Skin epidermis (tissue), 12 donors: Measurements from ENCODE around the gene WDR5B.

ENCODE experiments used
- H3K27ac ChIP-seq, 21 experiments: fragments of 200-600 bp; sonication (generic) in 11 of 21; one replicate each; pipeline ENCODE4 v1.5.0; 2020; ENCODE audit warnings: mild to moderate bottlenecking in 3 of 21, inconsistent platforms in 2 of 21, moderate library complexity in 2 of 21
- H3K4me3 ChIP-seq, 7 experiments: fragments of 200-600 bp; sonication (generic) in 2 of 7; one replicate each; pipeline ENCODE4 v1.5.0; 2020; ENCODE audit warnings: inconsistent platforms in 2 of 7, mild to moderate bottlenecking in 2 of 7, moderate library complexity in 1 of 7

WDR5B gene

DNA sequence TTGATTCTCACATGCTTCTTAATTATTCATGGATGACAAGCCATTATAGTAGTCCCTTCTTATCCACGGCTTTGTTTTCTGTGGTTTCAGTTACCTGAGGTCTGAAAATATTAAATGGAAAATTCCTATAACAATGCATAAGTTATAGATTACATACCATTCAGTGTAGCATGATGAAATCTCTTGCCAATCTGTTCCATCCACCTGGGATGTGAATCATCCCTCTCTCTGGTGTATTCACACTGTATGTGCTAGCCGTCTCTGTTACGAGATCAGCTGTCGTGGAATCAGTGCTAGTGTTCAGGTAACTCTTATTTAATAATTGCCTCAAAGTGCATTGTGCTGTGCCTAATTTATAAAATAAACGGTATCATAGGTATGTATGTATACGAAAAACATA, 5.2 kb downstream of the WDR5B start:
- no peak overlapping the region for H3K4me3 ChIP-seq
- H3K27ac ChIP-seq, result no peak overlapping the region

DNA sequence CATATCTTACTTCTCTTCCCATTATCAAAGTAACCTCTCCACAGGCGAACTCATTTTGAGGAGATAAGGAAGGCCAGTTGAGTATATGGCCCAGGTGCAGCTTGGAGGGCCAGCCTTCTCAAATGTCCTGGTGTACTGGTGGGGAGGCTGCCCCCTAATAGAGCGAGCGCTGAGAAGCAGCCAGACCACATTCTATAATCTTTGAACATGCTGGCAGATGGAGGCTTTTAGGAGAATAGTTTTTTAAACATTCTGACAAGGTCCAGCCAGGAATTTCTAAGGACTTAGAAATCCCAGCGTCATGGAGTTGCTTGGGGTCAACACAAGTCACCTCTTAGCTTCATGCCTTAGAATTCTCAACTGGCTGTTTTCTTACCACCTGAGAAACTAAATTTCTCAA, 5.8 kb downstream of the WDR5B start:
- Histone ChIP-seq H3K4me3 (no peak overlapping the region), H3K27ac (peak overlapping the region in 4 of 21 experiments; percentile 2 to 49 (median 42))

DNA sequence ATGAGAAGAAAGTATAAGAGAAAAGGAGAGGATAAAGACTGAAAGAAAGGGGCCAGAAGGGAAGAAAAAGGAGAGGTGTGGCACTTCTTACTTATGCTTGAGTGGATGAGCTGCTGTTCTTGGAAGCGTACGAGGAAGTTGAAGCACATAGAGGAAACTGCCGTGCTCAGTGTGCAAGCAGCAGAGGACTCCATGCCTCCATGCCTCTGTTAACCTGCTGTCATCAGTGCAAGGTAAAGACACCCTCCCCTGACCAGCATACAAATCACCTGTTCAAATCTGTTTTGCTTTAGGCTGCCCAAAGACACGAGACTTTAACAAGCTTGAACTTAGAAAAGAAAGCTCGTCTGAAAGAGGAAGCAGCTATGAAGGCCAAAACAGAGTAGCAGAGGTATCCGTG, 6.4 kb downstream of the WDR5B start:
- H3K27ac ChIP-seq, result peak overlapping the region in 5 of 21 experiments; percentile 2 to 49 (median 37)
- H3K4me3 ChIP-seq, result no peak overlapping the region

DNA sequence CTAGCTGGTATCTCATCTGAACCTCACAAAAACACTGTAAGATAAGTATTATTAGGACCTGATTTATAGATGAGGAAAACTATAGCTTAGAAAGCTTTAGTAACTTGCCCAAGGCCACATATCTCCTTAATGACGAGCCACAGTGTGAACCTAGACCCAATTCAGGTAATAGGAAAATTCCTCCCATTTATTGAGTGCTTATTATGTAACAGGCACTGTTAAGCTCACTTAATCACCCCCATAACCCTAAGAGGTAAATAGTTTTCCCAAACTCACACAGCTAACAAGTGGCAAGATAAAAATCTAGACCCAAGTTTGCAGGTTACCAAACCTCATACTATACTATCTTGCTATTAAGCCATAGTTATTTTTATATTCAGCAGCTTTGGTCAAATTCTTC, 7.9 kb downstream of the WDR5B start:
- no peak overlapping the region for H3K27ac ChIP-seq

DNA sequence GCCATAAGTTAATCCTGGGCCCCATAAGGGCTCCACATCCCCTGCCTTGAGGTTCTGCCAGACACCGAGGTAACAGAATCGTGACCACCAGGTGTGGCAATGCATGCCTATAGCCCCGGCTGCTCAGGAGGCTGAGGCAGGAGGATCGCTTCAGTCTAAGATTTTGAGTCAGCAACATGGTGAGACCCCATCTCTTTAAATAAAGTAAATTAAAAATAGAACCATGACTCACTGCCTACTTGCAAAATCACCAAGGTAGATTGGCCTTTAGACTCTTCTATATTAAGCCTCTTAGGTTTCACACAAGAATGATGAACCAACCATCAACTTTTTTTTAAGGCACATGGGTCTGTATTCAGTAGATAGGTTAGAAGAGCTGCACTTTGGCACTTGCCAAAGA, 9.7 kb downstream of the WDR5B start:
- H3K27ac ChIP-seq, result no peak overlapping the region
- no peak overlapping the region for H3K4me3 ChIP-seq

More for the DNA sequence above, 7.9 kb downstream of the WDR5B start:
- H3K4me3 ChIP-seq, result no peak overlapping the region

DNA sequence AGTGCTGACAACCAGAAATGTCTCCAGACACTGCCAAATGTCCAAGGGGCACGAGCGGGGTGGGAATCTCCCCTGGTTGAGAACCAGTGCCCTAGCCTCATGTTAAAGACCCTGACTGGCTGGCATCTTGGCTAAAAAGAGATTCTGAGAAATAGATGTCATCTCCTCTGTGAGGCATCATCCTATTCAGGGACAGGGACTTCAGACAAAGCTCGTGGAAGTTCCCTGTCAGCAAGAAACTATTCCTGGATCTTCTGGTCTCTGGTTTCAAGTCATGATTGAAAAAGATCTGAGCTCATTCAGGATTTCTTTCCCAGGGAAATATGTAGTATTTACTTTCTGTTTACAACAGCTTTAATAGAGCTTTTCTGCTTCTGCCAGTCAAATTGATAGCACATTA, 10.8 kb downstream of the WDR5B start:
- H3K27ac ChIP-seq, result peak overlapping the region in 1 of 21 experiments; percentile 12
- no peak overlapping the region for H3K4me3 ChIP-seq

DNA sequence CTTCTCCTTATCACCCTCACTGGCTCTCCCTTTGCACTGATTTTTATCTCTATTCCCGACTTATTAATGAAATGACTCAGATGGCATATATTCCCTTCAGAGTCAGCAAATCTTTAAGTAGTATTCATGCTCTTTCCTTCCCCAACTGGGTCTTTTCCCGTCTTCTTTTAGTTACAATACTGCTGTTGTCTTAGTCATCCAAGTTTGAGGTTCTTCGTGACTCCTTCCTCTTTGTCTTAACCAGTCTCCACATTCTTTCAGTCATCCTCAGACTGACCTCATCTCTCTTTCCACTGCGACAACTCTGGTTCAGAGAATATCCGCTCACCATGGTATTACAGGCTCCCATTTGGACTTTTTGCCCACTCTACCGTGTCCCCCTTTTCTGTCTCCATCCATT, 12.4 kb downstream of the WDR5B start:
- Histone ChIP-seq H3K4me3 (no peak overlapping the region), H3K27ac (no peak overlapping the region)

DNA sequence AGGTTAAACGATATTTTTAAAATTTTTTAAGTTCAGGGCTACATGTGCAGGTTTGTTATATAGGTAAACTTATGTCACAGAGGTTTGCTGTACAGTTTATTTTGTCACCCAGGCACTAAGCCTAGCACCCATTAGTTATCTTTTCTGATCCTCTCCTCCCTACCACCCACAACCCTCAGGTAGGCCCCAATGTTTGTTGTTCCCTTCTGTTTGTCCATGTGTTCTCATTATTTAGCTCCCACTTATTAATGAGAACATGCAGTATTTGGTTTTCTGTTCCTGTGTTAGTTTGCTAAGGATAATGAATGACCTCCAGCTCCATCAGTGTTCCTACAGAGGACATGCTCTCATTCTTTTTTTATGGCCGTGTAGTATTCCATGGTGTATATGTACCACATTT, 16.9 kb downstream of the WDR5B start:
- no peak overlapping the region for H3K27ac ChIP-seq
- no peak overlapping the region for H3K4me3 ChIP-seq

DNA sequence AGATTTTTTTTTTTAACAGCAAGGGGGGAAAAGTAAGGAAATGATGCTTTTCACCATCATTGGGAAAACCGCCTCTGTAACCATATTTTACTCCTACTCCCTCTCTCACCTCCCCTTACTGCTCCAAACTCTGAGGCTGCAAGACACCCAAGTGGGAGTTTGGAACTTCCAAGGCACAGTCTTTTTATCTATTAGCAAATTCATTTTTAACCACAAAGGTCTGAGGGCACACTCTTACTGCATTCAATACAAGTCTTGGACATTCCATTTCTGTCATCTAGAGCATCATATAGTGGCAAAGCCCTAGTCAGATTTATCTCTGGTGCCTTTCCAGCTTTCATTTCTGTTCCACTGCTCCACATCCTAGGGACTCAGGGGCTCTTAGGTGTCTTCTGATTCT, 18.7 kb downstream of the WDR5B start:
- no peak overlapping the region for H3K27ac ChIP-seq
- no peak overlapping the region for H3K4me3 ChIP-seq

DNA sequence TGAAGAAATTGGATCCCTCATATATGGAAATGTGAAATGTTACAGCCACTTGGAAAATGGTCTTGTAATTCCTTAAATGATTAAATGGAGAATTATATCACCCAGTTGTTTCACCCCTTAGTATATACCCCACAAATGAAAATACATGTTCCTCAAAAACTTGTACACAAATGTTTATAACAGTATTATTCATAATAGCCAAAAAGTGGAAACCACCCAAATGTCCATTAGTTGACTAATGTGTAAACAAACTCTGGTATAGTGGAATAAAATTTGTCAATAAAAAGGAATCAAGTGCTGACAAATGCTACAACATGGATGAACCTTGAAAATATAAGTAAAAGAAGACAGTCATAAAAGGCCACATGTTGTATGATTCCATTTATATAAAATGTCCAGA, 19.4 kb downstream of the WDR5B start:
- Histone ChIP-seq H3K27ac (no peak overlapping the region), H3K4me3 (no peak overlapping the region)

DNA sequence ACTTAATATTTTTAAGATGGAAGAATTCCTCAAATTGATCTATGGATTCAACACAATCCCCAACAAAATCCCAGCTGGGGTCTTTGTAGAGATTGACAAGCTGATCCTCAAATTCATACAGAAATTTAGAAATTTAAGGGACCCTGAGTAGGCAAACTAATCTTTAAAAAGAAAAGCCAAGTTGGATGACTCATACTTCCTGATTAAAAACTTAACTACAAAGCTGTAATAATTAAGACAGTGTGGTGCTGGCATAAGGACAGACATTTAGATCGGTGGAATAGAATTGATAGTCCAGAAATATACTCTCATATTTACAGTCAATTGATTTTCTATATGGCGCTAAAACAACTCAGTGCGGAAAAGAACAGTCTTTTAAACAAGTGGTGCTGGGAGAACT, 20.3 kb downstream of the WDR5B start:
- Histone ChIP-seq H3K4me3 (no peak overlapping the region), H3K27ac (no peak overlapping the region)

DNA sequence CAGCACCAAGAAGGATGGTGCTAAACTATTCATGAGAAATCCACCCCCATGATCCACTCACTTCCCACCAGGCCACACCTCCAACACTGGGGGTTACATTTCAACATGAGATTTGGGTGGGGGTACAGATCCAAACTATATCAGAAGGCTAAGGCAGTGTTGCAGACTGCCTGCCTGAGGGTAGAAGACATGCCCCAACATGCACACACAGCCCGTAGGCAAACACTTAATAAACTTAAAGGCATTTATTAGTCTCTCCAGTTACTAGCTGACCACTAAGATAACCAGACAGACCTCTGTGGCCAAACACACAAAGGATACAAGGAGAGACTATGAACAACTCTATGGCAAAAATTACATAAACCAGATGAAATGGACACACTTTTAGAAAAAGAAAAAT, 21.7 kb downstream of the WDR5B start:
- peak overlapping the region in 1 of 21 experiments; percentile 19 for H3K27ac ChIP-seq
- no peak overlapping the region for H3K4me3 ChIP-seq

DNA sequence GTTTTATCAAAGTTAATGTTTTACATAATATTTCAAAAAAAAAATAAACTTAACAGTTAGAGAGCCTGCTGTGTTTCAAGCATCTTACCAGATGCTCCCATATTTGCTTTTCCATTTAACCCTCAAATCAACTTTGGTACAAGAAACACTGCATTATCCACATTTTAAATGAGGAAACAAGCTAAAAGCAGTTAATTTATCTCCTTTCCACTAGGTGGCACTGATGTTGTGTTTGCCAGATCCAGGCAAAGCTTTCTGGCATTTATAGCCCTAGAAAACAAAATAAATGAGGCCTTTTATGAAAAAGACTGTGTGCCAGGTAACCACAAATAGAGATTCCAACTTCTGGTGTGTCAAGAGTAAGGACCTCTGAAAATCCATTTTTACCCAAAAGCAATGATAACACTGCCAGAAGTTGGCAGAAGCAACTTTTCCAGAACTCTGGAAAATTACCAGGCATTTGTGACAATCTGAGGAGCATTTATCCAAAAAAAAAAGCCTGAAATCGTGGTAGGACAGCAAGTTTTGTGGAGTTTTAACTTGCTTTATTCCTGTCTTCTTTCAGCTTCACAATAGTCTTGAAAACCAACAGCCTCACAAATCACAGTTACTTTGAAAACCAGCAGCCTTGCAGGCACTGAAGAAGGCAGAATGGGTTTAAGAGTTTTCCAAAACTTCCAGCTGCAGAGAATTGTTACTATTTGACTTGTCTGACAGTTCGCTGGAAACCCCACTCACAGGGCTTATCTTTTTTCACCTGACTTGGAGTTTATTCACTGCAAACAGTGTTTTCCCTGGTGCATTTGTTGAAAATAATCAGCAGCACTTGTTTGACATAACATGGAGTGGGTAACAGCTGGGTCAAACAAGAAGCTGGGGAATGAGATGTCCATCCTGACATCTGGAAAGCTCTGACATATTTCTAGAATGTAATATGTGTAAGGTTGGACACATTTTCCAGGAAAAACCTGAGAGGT, 22.7 kb downstream of the WDR5B start:
- no peak overlapping the region for H3K27ac ChIP-seq
- H3K4me3 ChIP-seq, result no peak overlapping the region

DNA sequence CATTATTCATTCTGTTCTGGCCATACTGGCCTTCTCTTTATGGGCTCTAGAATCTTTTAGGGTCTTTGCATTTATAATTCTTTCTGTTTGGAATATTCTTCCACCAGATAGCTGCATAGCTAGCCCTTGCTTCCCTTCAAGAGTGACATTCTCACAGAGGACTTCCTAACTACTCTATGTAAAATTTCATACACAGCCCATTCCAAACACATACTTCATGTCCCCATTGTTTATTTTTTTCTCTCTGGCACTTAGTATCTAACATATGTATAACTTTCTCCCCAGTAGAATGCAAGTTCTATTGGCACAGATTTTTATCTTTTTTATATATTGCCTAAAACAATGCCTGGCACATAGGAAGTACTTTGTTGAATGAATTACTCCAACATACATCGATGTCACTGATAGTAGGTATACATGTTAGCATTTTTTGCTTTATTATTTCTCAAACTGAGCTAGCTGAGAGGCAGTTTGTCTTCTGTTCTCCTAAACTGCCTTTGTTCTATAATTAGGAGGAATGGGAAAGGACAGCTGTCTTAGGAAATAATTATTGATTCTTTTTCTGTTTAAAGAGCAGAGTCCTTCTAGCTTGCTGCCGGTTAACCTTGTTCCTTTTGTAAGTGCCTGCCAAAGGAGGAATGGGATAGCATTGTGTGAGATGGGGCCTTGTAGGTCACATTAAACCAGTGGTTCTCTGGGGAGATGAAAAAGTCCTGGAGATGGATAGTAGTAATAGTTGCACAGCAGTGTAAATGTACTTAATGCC, 24.0 kb downstream of the WDR5B start:
- no peak overlapping the region for H3K4me3 ChIP-seq
- no peak overlapping the region for H3K27ac ChIP-seq

DNA sequence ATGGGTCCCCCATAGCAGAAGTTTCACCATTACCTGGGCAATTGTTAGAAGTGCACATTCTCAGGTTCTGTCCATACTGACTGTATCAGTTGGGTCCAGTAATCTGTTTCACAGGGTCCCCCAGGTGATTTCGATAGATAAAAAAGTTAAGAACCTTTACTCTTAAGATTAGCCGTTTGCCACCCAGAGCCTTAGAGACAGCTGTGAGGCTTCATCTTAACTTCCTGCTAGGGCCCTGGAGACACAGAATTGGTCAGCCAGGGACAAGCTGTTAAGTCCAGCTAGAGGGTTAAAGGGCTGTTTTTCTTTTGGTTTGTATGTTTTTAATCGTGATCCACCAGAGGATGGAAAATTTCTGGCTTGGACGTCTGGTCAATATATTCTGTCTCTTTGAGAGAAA, 25.2 kb downstream of the WDR5B start:
- H3K4me3 ChIP-seq, result no peak overlapping the region
- no peak overlapping the region for H3K27ac ChIP-seq

DNA sequence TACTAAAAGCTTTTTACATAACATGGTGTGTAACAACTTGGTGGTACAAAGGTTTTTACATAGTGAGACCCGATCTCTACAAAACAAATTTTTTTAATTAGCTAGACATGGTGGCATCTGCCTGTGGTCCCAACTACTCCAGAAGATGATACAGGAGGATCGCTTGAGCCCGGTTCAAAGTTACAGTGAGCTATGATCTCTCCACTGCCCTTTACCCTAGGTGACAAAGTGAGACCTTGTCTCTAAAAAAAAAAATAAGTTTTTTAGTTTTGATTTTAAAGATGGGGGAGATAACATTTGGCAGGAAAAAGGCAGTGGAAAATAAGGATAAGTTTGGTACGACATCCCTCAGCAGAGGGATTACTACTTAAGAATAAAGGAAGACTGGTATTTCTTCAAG, 26.0 kb downstream of the WDR5B start:
- H3K27ac ChIP-seq, result no peak overlapping the region
- H3K4me3 ChIP-seq, result no peak overlapping the region

DNA sequence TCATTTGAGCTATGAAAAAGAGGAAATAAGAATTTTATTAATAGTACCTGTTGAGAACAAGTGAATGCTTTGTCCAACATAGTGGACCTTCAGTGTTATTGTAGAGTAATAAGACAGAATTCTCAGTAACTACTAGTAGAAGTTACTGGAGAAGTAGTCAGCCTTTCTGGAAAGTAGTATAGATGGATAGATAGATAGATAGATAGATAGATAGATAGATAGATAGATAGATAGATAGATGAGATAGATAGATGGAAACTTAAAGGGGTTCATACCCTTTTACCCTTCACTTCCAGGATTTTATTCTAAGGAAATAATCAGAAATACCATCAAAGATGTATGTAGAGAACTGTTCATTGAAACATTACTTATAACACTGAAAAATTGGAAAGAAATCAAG, 26.7 kb downstream of the WDR5B start:
- Histone ChIP-seq H3K4me3 (no peak overlapping the region), H3K27ac (no peak overlapping the region)

DNA sequence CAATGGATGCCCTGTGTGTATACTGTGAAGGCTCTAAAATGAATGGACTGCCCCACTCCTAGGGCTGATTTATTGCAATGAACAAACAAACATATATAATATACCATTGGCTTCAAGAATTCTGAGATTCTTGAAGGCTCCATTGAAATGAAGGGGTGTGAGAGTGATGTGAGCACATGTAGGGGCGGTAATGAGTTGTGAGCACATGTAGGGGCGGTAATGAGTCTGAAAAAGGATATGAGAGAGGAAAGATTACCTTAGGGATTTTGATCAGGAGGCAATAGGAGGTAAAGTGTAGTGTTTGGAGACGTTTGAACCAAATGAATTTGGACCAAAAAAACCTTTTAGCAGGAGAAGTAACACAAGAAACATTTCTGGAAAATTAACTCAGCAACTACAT, 28.2 kb downstream of the WDR5B start:
- Histone ChIP-seq H3K27ac (no peak overlapping the region), H3K4me3 (no peak overlapping the region)

DNA sequence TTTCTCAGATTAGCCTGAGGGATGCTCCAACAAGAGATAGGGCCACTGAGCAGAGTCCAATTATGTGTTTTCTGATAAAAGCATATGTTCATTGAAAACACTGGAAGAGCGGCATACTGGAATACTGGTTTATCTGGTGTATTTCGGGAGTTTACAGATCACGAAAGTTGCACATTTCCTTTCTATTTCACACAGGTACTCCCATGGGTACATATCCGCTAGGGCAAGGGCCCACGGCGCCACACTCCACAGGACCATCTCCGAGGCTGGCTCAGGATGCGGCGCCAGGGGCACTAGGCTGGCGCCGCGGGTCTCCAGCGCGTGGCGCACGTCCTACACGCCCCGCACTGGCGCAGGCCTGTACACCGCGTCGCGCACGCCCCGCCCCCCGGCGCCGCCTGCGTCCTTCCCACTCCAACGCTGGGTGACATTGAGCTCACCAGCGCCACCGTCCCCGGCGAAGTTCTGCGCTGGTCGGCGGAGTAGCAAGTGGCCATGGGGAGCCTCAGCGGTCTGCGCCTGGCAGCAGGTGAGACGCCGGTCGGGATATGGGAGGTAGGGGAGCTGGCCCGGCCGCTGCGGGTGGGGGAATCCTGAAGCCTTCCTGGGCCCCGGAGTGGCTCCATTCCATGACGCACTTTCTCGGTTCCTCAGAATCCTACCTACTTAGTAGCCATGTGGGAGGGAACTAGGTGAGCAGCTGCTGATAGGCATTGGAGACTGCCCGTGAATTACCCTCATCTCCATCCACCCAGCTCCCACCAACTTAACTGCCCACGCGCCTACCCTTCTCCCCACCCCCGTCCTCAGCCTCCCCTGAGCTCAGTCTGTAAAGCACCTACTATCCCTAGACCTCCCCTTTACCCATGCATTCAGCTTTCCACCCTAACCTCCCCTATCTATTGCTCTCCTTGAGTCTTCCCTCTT, 31.8 kb downstream of the WDR5B start, which contains the start of gene FAM162A:
FAM162A (plus strand) TSS at position 412 of the 927 bp plus-strand sequence; CDS start at position 496, 84 bp downstream.
- peak within 1 kb of the TSS; percentile 45 to 86 (median 73) for H3K4me3 ChIP-seq

More for the DNA sequence above, 31.8 kb downstream of the WDR5B start, which contains the start of gene FAM162A:
- H3K27ac ChIP-seq, result peak within 1 kb of the TSS; percentile 16 to 90 (median 84)
